Fibroblast of lung (primary cell): Measurements from ENCODE around the gene CCHCR1.

ENCODE experiments used
- CTCF ChIP-seq, 2 donors: IDR thresholded peaks in 1 of 2; conservative IDR thresholded peaks in 1 of 2; 1 replicate in 1 of 2; 2 replicates in 1 of 2; pipeline ENCODE4 v1.5.1; 2011 to 2012; ENCODE audit warnings: low read length in 2 of 2, control low read depth in 1 of 2, inconsistent platforms in 1 of 2, low read depth in 1 of 2, mild to moderate bottlenecking in 1 of 2
- EZH2 ChIP-seq: IDR thresholded peaks from 2 replicates; pipeline ENCODE4 v1.5.1; 2012; ENCODE audit warnings: low read length, control low read depth, mild to moderate bottlenecking; ENCODE audit errors: missing control alignments

- TF ChIP-seq CTCF (conservative IDR thresholded peaks at IDR 0.05 in 1 of 2, IDR thresholded peaks at IDR 0.05 in 1 of 2; ENCODE audit: low read depth in 1 of 2, low read length in 2 of 2) (no peak), EZH2 (no peak)
Measured at GRCh38 chr6:31197559-31198305, 40.1 kb upstream of the CCHCR1 start.
